Testis (tissue), 2 donors: ENCODE results near the gene SMR3A.

ENCODE experiments used
- POLR2A ChIP-seq: fragments of 450-650 bp; IDR thresholded peaks from one replicate; pipeline ENCODE4 v1.6.1; 2017; ENCODE audit warnings: antibody characterized with exemption, mild to moderate bottlenecking, moderate library complexity
- TF ChIP-seq, protein P1 (sequence below), 3 experiments: fragments of 450-650 bp in 2 of 3; fragments of 200-600 bp in 1 of 3; sonication (generic) in 1 of 3; IDR thresholded peaks; one replicate each; pipeline ENCODE4 v1.5.1; 2016 to 2019; ENCODE audit warnings: antibody characterized with exemption in 3 of 3, mild to moderate bottlenecking in 2 of 3, moderate library complexity in 1 of 3

DNA sequence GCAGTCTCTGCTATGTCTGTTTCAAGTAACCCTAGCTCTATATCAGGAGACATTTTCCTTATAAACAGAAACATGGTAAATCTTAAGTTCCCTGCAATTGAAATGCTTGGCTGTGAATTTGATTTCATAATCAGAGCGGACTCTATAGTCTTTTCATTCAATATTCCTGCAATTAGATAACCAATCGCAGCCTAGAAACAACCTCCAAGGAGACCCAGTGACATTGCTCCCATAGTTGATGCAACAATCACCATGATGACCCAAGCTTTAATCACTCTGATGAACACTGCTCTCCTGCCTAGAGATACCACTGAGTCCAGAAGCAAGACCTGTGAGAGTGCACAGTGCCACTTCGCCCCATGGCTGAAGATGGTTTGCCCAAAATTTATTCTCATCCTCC is 25.9 kb upstream of the SMR3A start, which contains the start of gene CABS1:
- TF ChIP-seq, protein P1, sequence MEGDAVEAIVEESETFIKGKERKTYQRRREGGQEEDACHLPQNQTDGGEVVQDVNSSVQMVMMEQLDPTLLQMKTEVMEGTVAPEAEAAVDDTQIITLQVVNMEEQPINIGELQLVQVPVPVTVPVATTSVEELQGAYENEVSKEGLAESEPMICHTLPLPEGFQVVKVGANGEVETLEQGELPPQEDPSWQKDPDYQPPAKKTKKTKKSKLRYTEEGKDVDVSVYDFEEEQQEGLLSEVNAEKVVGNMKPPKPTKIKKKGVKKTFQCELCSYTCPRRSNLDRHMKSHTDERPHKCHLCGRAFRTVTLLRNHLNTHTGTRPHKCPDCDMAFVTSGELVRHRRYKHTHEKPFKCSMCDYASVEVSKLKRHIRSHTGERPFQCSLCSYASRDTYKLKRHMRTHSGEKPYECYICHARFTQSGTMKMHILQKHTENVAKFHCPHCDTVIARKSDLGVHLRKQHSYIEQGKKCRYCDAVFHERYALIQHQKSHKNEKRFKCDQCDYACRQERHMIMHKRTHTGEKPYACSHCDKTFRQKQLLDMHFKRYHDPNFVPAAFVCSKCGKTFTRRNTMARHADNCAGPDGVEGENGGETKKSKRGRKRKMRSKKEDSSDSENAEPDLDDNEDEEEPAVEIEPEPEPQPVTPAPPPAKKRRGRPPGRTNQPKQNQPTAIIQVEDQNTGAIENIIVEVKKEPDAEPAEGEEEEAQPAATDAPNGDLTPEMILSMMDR (IDR thresholded peaks at IDR 0.05) = no peak
- no peak for TF ChIP-seq POLR2A
